ENCODE results near the gene TET1. TPM values are rescaled to one million over a fixed set of nuclear protein-coding genes. Genes with fewer than 3 reads are reported as not detected.

Gene TET1
- total and polyA plus RNA-seq, 2 experiments from 2014 or later: 37.2 to 90.5 TPM

GRCh38 chr10:68526634-68527307, 33.4 kb upstream of the TET1 start:
- H3K9me3 Mint-ChIP-seq: no peaks in the 10 kb centered on the region
- H3K27ac Mint-ChIP-seq: 0 out of 2 replicates have a peak overlapping the region, but pooled peaks have one; percentile 23
- Histone ChIP-seq H4K20me1 (replicated peaks; ENCODE audit: insufficient read depth) (no peaks in the 10 kb centered on the region), H3K27me3 (ENCODE audit: insufficient read depth) (no peaks in the 10 kb centered on the region), H3K4me3 (peak overlapping the region; percentile 100), H3K4me2 (peak overlapping the region; percentile 88), H2AFZ (peak overlapping the region; percentile 94), H3K79me2 (replicated peaks; ENCODE audit: insufficient read depth) (peaks cover 8% of the 10 kb centered on the region; the same call in 1 of the 2 replicates), H3F3A (replicated peaks; ENCODE audit: low read depth) (peaks cover 13% of the 10 kb centered on the region), H3K4me1 (ENCODE audit: insufficient read depth) (peaks cover 5% of the 10 kb centered on the region), H3K27ac (ENCODE audit: low read depth) (peak overlapping the region; percentile 79), H3K9me2 (ENCODE audit: insufficient read depth) (no peaks in the 10 kb centered on the region), H3K36me3 (ENCODE audit: insufficient read depth) (no peaks in the 10 kb centered on the region)
- peaks cover 5% of the 10 kb centered on the region for H3K4me1 Mint-ChIP-seq
- DNase-seq (ENCODE audit: low spot score) (no peak), ATAC-seq (peak; percentile 70)
- no peak for TF ChIP-seq ZNF114 (CRISPR knock-in tag; IDR thresholded peaks at IDR 0.05)
- no peak for TF ChIP-seq ETS1 (IDR thresholded peaks at IDR 0.05)
- TF ChIP-seq, protein P1, sequence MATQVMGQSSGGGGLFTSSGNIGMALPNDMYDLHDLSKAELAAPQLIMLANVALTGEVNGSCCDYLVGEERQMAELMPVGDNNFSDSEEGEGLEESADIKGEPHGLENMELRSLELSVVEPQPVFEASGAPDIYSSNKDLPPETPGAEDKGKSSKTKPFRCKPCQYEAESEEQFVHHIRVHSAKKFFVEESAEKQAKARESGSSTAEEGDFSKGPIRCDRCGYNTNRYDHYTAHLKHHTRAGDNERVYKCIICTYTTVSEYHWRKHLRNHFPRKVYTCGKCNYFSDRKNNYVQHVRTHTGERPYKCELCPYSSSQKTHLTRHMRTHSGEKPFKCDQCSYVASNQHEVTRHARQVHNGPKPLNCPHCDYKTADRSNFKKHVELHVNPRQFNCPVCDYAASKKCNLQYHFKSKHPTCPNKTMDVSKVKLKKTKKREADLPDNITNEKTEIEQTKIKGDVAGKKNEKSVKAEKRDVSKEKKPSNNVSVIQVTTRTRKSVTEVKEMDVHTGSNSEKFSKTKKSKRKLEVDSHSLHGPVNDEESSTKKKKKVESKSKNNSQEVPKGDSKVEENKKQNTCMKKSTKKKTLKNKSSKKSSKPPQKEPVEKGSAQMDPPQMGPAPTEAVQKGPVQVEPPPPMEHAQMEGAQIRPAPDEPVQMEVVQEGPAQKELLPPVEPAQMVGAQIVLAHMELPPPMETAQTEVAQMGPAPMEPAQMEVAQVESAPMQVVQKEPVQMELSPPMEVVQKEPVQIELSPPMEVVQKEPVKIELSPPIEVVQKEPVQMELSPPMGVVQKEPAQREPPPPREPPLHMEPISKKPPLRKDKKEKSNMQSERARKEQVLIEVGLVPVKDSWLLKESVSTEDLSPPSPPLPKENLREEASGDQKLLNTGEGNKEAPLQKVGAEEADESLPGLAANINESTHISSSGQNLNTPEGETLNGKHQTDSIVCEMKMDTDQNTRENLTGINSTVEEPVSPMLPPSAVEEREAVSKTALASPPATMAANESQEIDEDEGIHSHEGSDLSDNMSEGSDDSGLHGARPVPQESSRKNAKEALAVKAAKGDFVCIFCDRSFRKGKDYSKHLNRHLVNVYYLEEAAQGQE (IDR thresholded peaks at IDR 0.05; ENCODE audit: unreplicated experiment): no peak
- TF ChIP-seq POLR2AphosphoS5 (IDR thresholded peaks at IDR 0.05; ENCODE audit: low read depth): no peak
- TF ChIP-seq, protein P2, sequence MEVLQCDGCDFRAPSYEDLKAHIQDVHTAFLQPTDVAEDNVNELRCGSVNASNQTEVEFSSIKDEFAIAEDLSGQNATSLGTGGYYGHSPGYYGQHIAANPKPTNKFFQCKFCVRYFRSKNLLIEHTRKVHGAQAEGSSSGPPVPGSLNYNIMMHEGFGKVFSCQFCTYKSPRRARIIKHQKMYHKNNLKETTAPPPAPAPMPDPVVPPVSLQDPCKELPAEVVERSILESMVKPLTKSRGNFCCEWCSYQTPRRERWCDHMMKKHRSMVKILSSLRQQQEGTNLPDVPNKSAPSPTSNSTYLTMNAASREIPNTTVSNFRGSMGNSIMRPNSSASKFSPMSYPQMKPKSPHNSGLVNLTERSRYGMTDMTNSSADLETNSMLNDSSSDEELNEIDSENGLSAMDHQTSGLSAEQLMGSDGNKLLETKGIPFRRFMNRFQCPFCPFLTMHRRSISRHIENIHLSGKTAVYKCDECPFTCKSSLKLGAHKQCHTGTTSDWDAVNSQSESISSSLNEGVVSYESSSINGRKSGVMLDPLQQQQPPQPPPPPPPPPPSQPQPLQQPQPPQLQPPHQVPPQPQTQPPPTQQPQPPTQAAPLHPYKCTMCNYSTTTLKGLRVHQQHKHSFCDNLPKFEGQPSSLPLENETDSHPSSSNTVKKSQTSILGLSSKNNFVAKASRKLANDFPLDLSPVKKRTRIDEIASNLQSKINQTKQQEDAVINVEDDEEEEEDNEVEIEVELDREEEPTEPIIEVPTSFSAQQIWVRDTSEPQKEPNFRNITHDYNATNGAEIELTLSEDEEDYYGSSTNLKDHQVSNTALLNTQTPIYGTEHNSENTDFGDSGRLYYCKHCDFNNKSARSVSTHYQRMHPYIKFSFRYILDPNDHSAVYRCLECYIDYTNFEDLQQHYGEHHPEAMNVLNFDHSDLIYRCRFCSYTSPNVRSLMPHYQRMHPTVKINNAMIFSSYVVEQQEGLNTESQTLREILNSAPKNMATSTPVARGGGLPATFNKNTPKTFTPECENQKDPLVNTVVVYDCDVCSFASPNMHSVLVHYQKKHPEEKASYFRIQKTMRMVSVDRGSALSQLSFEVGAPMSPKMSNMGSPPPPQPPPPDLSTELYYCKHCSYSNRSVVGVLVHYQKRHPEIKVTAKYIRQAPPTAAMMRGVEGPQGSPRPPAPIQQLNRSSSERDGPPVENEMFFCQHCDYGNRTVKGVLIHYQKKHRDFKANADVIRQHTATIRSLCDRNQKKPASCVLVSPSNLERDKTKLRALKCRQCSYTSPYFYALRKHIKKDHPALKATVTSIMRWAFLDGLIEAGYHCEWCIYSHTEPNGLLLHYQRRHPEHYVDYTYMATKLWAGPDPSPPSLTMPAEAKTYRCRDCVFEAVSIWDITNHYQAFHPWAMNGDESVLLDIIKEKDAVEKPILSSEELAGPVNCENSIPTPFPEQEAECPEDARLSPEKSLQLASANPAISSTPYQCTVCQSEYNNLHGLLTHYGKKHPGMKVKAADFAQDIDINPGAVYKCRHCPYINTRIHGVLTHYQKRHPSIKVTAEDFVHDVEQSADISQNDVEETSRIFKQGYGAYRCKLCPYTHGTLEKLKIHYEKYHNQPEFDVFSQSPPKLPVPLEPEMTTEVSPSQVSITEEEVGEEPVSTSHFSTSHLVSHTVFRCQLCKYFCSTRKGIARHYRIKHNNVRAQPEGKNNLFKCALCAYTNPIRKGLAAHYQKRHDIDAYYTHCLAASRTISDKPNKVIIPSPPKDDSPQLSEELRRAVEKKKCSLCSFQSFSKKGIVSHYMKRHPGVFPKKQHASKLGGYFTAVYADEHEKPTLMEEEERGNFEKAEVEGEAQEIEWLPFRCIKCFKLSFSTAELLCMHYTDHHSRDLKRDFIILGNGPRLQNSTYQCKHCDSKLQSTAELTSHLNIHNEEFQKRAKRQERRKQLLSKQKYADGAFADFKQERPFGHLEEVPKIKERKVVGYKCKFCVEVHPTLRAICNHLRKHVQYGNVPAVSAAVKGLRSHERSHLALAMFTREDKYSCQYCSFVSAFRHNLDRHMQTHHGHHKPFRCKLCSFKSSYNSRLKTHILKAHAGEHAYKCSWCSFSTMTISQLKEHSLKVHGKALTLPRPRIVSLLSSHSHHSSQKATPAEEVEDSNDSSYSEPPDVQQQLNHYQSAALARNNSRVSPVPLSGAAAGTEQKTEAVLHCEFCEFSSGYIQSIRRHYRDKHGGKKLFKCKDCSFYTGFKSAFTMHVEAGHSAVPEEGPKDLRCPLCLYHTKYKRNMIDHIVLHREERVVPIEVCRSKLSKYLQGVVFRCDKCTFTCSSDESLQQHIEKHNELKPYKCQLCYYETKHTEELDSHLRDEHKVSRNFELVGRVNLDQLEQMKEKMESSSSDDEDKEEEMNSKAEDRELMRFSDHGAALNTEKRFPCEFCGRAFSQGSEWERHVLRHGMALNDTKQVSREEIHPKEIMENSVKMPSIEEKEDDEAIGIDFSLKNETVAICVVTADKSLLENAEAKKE (CRISPR knock-in tag; IDR thresholded peaks at IDR 0.05): no peak
- TF ChIP-seq NANOG (IDR thresholded peaks at IDR 0.05; ENCODE audit: borderline replicate concordance): no peak
- no peak for TF ChIP-seq ZNF331 (CRISPR knock-in tag; IDR thresholded peaks at IDR 0.05; ENCODE audit: low read depth)
- TF ChIP-seq JUNB (IDR thresholded peaks at IDR 0.05; ENCODE audit: unreplicated experiment): no peak
- no peak for TF ChIP-seq CREB1 (CRISPR knock-in tag; IDR thresholded peaks at IDR 0.05; ENCODE audit: low read depth)
- H3K27me3 Mint-ChIP-seq (ENCODE audit: insufficient read depth, low read depth, poor library complexity): no peaks in the 10 kb centered on the region
- H3K4me3 Mint-ChIP-seq: peak overlapping the region; percentile 93
- peaks cover 2% of the 10 kb centered on the region; the same call in 1 of the 3 replicates for H3K36me3 Mint-ChIP-seq (ENCODE audit: low read depth)

Data from GM23338 (cell line).